Measurements from ENCODE around the gene TBXA2R. TPM values are rescaled to one million over a fixed set of nuclear protein-coding genes. Genes with fewer than 3 reads are reported as not detected.

Gene TBXA2R
- total RNA-seq, 3 donors from 2014 or later = 0.32 to 0.44 (median 0.33) TPM

DNA sequence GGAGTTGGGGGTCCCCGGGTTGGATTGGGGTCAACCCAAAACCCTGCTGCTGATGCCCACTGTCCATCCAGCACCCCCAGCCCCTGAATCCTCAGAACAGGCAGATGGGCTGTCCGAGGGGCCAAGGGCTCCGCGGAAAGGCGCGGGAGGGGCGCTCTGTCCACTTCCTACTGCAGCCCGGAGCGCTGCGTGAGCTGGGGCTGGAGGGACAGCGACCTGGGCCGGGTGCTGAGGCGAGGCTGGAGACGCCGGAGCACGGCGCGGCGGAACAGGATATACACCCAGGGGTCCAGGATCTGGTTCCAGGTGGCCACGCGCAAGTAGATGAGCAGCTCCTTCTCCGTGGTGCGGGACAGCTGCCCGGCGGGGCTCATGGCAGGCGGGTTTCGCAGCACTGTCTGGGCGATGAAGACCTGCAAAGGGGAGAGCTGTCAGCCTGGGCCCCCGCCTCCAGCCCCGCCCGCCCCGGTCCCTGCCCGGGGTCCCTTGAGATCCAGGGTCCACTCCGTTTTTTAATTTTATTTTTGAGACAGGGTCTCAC is 11.1 kb downstream of the TBXA2R start:
- Histone ChIP-seq H3K36me3 (no peaks in the 10 kb centered on the region), H3K4me3 (no peak overlapping the region), H3K9me3 (no peaks in the 10 kb centered on the region), H3K4me1 (no peaks in the 10 kb centered on the region), H3K27ac (no peak overlapping the region), H3K27me3 (no peaks in the 10 kb centered on the region)
- intact Hi-C loops (cut with DNase I; ENCODE audit: low total_unique reads) = no loop called here
- no peak for DNase-seq (ENCODE audit: low spot score in 2 of 2)
- TF ChIP-seq POLR2AphosphoS5 (IDR thresholded peaks at IDR 0.05) = no peak
- TF ChIP-seq, protein P1, sequence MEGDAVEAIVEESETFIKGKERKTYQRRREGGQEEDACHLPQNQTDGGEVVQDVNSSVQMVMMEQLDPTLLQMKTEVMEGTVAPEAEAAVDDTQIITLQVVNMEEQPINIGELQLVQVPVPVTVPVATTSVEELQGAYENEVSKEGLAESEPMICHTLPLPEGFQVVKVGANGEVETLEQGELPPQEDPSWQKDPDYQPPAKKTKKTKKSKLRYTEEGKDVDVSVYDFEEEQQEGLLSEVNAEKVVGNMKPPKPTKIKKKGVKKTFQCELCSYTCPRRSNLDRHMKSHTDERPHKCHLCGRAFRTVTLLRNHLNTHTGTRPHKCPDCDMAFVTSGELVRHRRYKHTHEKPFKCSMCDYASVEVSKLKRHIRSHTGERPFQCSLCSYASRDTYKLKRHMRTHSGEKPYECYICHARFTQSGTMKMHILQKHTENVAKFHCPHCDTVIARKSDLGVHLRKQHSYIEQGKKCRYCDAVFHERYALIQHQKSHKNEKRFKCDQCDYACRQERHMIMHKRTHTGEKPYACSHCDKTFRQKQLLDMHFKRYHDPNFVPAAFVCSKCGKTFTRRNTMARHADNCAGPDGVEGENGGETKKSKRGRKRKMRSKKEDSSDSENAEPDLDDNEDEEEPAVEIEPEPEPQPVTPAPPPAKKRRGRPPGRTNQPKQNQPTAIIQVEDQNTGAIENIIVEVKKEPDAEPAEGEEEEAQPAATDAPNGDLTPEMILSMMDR (IDR thresholded peaks at IDR 0.05) = no peak
- no peak for TF ChIP-seq POLR2A (IDR thresholded peaks at IDR 0.05)

DNA sequence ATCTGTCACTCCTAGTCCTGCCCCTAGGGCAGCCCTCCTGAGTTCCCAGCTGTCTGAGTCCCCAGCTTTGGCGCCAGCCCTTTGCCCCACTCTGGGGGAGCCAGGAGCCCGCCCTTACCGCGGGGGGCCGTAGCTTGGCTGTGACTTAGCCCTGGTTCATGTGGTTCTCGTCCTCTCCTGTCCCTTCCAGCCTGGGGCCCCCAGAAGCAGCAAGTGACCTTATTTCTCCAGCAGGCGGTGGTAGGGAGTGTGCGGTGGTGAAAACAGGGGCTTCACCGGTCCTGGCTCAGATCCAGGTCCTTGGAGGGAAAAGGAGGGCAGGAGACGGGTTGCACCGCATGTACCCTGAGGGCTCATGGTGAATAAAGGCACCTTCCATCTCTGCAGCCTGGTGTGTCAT is 13.5 kb downstream of the TBXA2R start:
- no peak overlapping the region for H3K27ac ChIP-seq
- no peak overlapping the region for H3K4me3 ChIP-seq
- H3K4me1 ChIP-seq = no peaks in the 10 kb centered on the region
- H3K9me3 ChIP-seq = no peaks in the 10 kb centered on the region
- TF ChIP-seq POLR2AphosphoS5 (IDR thresholded peaks at IDR 0.05) = no peak
- TF ChIP-seq, protein P1 (IDR thresholded peaks at IDR 0.05) = no peak
- no peak for TF ChIP-seq POLR2A (IDR thresholded peaks at IDR 0.05)
- intact Hi-C loops (cut with DNase I; ENCODE audit: low total_unique reads) = no loop called here
- no peaks in the 10 kb centered on the region for H3K36me3 ChIP-seq
- no peak for DNase-seq (ENCODE audit: low spot score in 2 of 2)
- no peaks in the 10 kb centered on the region for H3K27me3 ChIP-seq

GRCh38 chr19:3591876-3592613 is 14.6 kb downstream of the TBXA2R start:
- intact Hi-C loops (cut with DNase I; ENCODE audit: low total_unique reads) = no loop called here
- TF ChIP-seq, protein P1 (IDR thresholded peaks at IDR 0.05) = no peak
- TF ChIP-seq POLR2AphosphoS5 (IDR thresholded peaks at IDR 0.05) (no peak), POLR2A (IDR thresholded peaks at IDR 0.05) (no peak)

GRCh38 chr19:3590991-3591659 is 15.6 kb downstream of the TBXA2R start:
- no peak overlapping the region for H3K4me3 ChIP-seq
- intact Hi-C loops (cut with DNase I; ENCODE audit: low total_unique reads) = no loop called here

More at GRCh38 chr19:3591876-3592613, 14.6 kb downstream of the TBXA2R start:
- Histone ChIP-seq H3K4me3 (no peak overlapping the region), H3K36me3 (no peaks in the 10 kb centered on the region), H3K4me1 (no peaks in the 10 kb centered on the region), H3K27me3 (no peaks in the 10 kb centered on the region), H3K27ac (no peak overlapping the region), H3K9me3 (no peaks in the 10 kb centered on the region)
- DNase-seq (ENCODE audit: low spot score in 2 of 2) = no peak

More at GRCh38 chr19:3590991-3591659, 15.6 kb downstream of the TBXA2R start:
- TF ChIP-seq POLR2A (IDR thresholded peaks at IDR 0.05) = no peak
- TF ChIP-seq POLR2AphosphoS5 (IDR thresholded peaks at IDR 0.05) = no peak
- TF ChIP-seq, protein P1 (IDR thresholded peaks at IDR 0.05) = no peak
- DNase-seq (ENCODE audit: low spot score in 2 of 2) = no peak
- Histone ChIP-seq H3K27me3 (peaks cover 0 to 3% of the 10 kb centered on the region in 2 donors), H3K27ac (no peak overlapping the region), H3K4me1 (no peaks in the 10 kb centered on the region), H3K36me3 (no peaks in the 10 kb centered on the region), H3K9me3 (no peaks in the 10 kb centered on the region)

Data from breast epithelium (tissue), 4 donors.